GM23338 (cell line): ENCODE data around the gene OR10X1. TPM values are rescaled to one million over a fixed set of nuclear protein-coding genes. Genes with fewer than 3 reads are reported as not detected.

ENCODE experiments used
- ATAC-seq: fragments of 200-7000 bp; cut with Tn5 transposase; 3 replicates; pipeline ENCODE4 v1.9.1; 2020
- DNase-seq: peaks from one replicate; pipeline ENCODE4 v3.0.0-alpha.2; 2015; ENCODE audit warnings: low spot score
- H2AFZ ChIP-seq: fragments of 200-600 bp; sonication (generic); 2 replicates; pipeline ENCODE4 v1.8.0; 2016; ENCODE audit warnings: antibody characterized with exemption, mild to moderate bottlenecking, moderate library complexity
- H3F3A ChIP-seq: fragments of 200-600 bp; sonication (generic); replicated peaks from 2 replicates; pipeline ENCODE4 v1.8.0; 2017; ENCODE audit warnings: antibody characterized with exemption, mixed run types, low read depth
- H3K27ac ChIP-seq: fragments of 200-600 bp; sonication (generic); 2 replicates; pipeline ENCODE4 v1.6.1; 2016; ENCODE audit warnings: low read depth
- H3K27me3 ChIP-seq: fragments of 200-600 bp; sonication (generic); 2 replicates; pipeline ENCODE4 v1.8.0; 2016; ENCODE audit warnings: mild to moderate bottlenecking, mixed run types, moderate library complexity; ENCODE audit not compliant: insufficient read depth
- H3K36me3 ChIP-seq: fragments of 200-600 bp; sonication (generic); 2 replicates; pipeline ENCODE4 v1.8.0; 2016; ENCODE audit warnings: mild to moderate bottlenecking; ENCODE audit not compliant: insufficient read depth
- H3K4me1 ChIP-seq: fragments of 200-600 bp; sonication (generic); 2 replicates; pipeline ENCODE4 v1.8.0; 2016; ENCODE audit warnings: mild to moderate bottlenecking, moderate library complexity; ENCODE audit not compliant: insufficient read depth
- H3K4me2 ChIP-seq: fragments of 200-600 bp; sonication (generic); 2 replicates; pipeline ENCODE4 v1.7.1; 2017; ENCODE audit warnings: mixed run types
- H3K4me3 ChIP-seq: fragments of 200-600 bp; sonication (generic); 2 replicates; pipeline ENCODE4 v1.6.1; 2016; ENCODE audit warnings: mixed run types
- H3K79me2 ChIP-seq: fragments of 200-600 bp; sonication (generic); replicated peaks from 2 replicates; pipeline ENCODE4 v1.8.0; 2017; ENCODE audit warnings: mild to moderate bottlenecking; ENCODE audit not compliant: insufficient read depth
- H3K9me2 ChIP-seq: fragments of 200-600 bp; sonication (generic); 2 replicates; pipeline ENCODE4 v1.8.0; 2017; ENCODE audit not compliant: insufficient read depth
- H4K20me1 ChIP-seq: fragments of 200-600 bp; sonication (generic); replicated peaks from 2 replicates; pipeline ENCODE4 v1.8.0; 2017; ENCODE audit warnings: mild to moderate bottlenecking; ENCODE audit not compliant: insufficient read depth
- H3K27ac Mint-ChIP-seq: 2 replicates; pipeline ENCODE4 v1.8.0; 2020; ENCODE audit warnings: inconsistent platforms, mild to moderate bottlenecking, moderate library complexity, mixed read lengths
- H3K27me3 Mint-ChIP-seq: 3 replicates; pipeline ENCODE4 v1.8.0; 2022; ENCODE audit warnings: low read depth, mild to moderate bottlenecking, moderate library complexity, mixed read lengths, inconsistent platforms; ENCODE audit not compliant: insufficient read depth, poor library complexity
- H3K36me3 Mint-ChIP-seq: 3 replicates; pipeline ENCODE4 v1.8.0; 2021; ENCODE audit warnings: low read depth, mild to moderate bottlenecking, inconsistent platforms, moderate library complexity, mixed read lengths
- H3K4me1 Mint-ChIP-seq: 3 replicates; pipeline ENCODE4 v1.8.0; 2020; ENCODE audit warnings: mild to moderate bottlenecking, inconsistent platforms, mixed read lengths
- H3K4me3 Mint-ChIP-seq: 3 replicates; pipeline ENCODE4 v1.8.0; 2021; ENCODE audit warnings: moderate library complexity, mild to moderate bottlenecking, inconsistent platforms, mixed read lengths
- H3K9me3 Mint-ChIP-seq: 3 replicates; pipeline ENCODE4 v1.8.0; 2020; ENCODE audit warnings: moderate library complexity, mild to moderate bottlenecking, inconsistent platforms, mixed read lengths
- CREB1 ChIP-seq: fragments of 250-450 bp; sonication (Bioruptor Pico); IDR thresholded peaks from 2 replicates; pipeline ENCODE4 v1.5.0; 2020; ENCODE audit warnings: low read depth, mild to moderate bottlenecking, moderate library complexity
- EZH2 ChIP-seq: fragments of 200-600 bp; sonication (generic); IDR thresholded peaks from one replicate; pipeline ENCODE4 v1.8.0; 2017; ENCODE audit warnings: antibody characterized with exemption, mild to moderate bottlenecking, low read depth; ENCODE audit not compliant: unreplicated experiment
- EZH2phosphoT487 ChIP-seq: fragments of 200-600 bp; sonication (generic); IDR thresholded peaks from one replicate; pipeline ENCODE4 v1.8.1; 2018; ENCODE audit warnings: antibody characterized with exemption; ENCODE audit not compliant: unreplicated experiment
- JUNB ChIP-seq: IDR thresholded peaks from one replicate; pipeline ENCODE4 v1.6.1; 2016; ENCODE audit warnings: antibody characterized with exemption; ENCODE audit not compliant: unreplicated experiment
- NANOG ChIP-seq: IDR thresholded peaks from 2 replicates; pipeline ENCODE4 v1.6.1; 2016; ENCODE audit warnings: antibody characterized with exemption, borderline replicate concordance
- POLR2AphosphoS5 ChIP-seq: IDR thresholded peaks from 2 replicates; pipeline ENCODE4 v1.6.1; 2016; ENCODE audit warnings: antibody characterized with exemption, low read depth
- STAT1 ChIP-seq: IDR thresholded peaks from one replicate; pipeline ENCODE4 v1.6.1; 2016; ENCODE audit warnings: antibody characterized with exemption; ENCODE audit not compliant: unreplicated experiment
- ZNF114 ChIP-seq: fragments of 250-450 bp; sonication (Bioruptor Pico); IDR thresholded peaks from 2 replicates; pipeline ENCODE4 v1.5.0; 2020; ENCODE audit warnings: mild to moderate bottlenecking, moderate library complexity
- ZNF331 ChIP-seq: fragments of 250-450 bp; sonication (Bioruptor Pico); IDR thresholded peaks from 2 replicates; pipeline ENCODE4 v1.5.0; 2020; ENCODE audit warnings: low read depth, mild to moderate bottlenecking, moderate library complexity
- polyA plus RNA-seq: library from polyadenylated mRNA; unstranded; fragments of >200 nt; fragmentation: Nextera tagmentation; extraction: Ambion mirVana; gene quantifications from 2 replicates; pipeline ENCODE4 v1.2.1, GENCODE V29; 2016
- total RNA-seq: library from RNA; depleted of rRNA; stranded (reverse); fragments of >200 nt; shearing (Covaris generic); gene quantifications from 2 replicates; pipeline ENCODE4 v1.2.3, GENCODE V29; 2014
- TF ChIP-seq, protein P1 (sequence below), 2 experiments: fragments of 200-600 bp in 1 of 2; sonication (generic) in 1 of 2; conservative IDR thresholded peaks; 2 replicates each; pipeline versions ENCODE4 v1.5.1 to v1.6.1; 2016 to 2017; ENCODE audit warnings: antibody characterized with exemption in 2 of 2, low read depth in 2 of 2, mild to moderate bottlenecking in 2 of 2, moderate library complexity in 1 of 2
- TF ChIP-seq, protein P2 (sequence below): fragments of 250-450 bp; sonication (Bioruptor Pico); IDR thresholded peaks from 2 replicates; pipeline ENCODE4 v1.5.0; 2020; ENCODE audit warnings: mild to moderate bottlenecking, moderate library complexity
- TF ChIP-seq, protein P3 (sequence below): IDR thresholded peaks from 2 replicates; pipeline ENCODE4 v1.6.1; 2016; ENCODE audit warnings: antibody characterized with exemption
- TF ChIP-seq, protein P4 (sequence below): IDR thresholded peaks from one replicate; pipeline ENCODE4 v1.6.1; 2018; ENCODE audit warnings: antibody characterized with exemption; ENCODE audit not compliant: unreplicated experiment

OR10X1 gene
- total and polyA plus RNA-seq, 2 experiments from 2014 or later: not detected

DNA sequence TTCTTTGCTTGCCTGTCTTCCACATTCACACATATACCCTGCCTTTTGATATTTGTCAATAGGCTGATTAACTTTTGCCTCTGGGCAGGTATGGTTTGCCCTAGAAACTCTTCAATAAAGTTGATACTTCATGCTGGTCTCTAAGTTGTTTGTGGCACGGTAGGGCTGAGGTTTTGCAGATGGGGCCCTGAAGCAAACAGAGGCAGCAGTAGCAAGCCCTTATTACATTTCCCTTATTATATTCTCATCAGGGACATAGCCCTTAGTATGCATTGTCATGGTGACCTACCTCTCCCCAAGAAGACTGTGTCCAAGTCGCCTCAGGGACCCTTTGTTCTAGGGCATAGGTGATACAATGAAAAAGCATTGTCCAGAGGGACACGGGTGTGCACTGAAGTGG lies 9.2 kb downstream of the OR10X1 start, which contains the start of gene OR6P1:
Gene OR6P1, minus strand, starts transcription at position 101 of the 400 bp plus-strand sequence. CDS start 6,976 bp downstream, outside the sequence.
- Histone ChIP-seq H3K4me1 (no peaks in the 10 kb centered on the region), H4K20me1 (no peaks in the 10 kb centered on the region), H3K36me3 (no peaks in the 10 kb centered on the region), H2AFZ (peak within 1 kb of the TSS; percentile 70; the same call in 1 of the 2 replicates), H3K4me3 (no peak within 1 kb of the TSS), H3K9me2 (no peaks in the 10 kb centered on the region), H3F3A (no peaks in the 10 kb centered on the region), H3K4me2 (no peak within 1 kb of the TSS), H3K79me2 (no peaks in the 10 kb centered on the region), H3K27me3 (no peaks in the 10 kb centered on the region), H3K27ac (no peak within 1 kb of the TSS)
- 0 out of 2 replicates have a peak within 1 kb of the TSS, but pooled peaks have one; percentile 8 for H3K27ac Mint-ChIP-seq
- H3K4me3 Mint-ChIP-seq: no peak within 1 kb of the TSS
- H3K27me3 Mint-ChIP-seq: peaks cover 2% of the 10 kb centered on the region
- no peaks in the 10 kb centered on the region for H3K36me3 Mint-ChIP-seq
- no peak for DNase-seq
- H3K9me3 Mint-ChIP-seq: no peaks in the 10 kb centered on the region
- TF ChIP-seq ZNF331 (CRISPR knock-in tag) (no peak), CREB1 (CRISPR knock-in tag) (no peak), POLR2AphosphoS5 (no peak), STAT1 (no peak), ZNF114 (CRISPR knock-in tag) (no peak), NANOG (no peak), EZH2phosphoT487 (no peak), EZH2 (no peak), JUNB (no peak)
- TF ChIP-seq, protein P1, sequence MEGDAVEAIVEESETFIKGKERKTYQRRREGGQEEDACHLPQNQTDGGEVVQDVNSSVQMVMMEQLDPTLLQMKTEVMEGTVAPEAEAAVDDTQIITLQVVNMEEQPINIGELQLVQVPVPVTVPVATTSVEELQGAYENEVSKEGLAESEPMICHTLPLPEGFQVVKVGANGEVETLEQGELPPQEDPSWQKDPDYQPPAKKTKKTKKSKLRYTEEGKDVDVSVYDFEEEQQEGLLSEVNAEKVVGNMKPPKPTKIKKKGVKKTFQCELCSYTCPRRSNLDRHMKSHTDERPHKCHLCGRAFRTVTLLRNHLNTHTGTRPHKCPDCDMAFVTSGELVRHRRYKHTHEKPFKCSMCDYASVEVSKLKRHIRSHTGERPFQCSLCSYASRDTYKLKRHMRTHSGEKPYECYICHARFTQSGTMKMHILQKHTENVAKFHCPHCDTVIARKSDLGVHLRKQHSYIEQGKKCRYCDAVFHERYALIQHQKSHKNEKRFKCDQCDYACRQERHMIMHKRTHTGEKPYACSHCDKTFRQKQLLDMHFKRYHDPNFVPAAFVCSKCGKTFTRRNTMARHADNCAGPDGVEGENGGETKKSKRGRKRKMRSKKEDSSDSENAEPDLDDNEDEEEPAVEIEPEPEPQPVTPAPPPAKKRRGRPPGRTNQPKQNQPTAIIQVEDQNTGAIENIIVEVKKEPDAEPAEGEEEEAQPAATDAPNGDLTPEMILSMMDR (conservative IDR thresholded peaks at IDR 0.05; ENCODE audit: low read depth in 2 of 2): no peak
- TF ChIP-seq, protein P2, sequence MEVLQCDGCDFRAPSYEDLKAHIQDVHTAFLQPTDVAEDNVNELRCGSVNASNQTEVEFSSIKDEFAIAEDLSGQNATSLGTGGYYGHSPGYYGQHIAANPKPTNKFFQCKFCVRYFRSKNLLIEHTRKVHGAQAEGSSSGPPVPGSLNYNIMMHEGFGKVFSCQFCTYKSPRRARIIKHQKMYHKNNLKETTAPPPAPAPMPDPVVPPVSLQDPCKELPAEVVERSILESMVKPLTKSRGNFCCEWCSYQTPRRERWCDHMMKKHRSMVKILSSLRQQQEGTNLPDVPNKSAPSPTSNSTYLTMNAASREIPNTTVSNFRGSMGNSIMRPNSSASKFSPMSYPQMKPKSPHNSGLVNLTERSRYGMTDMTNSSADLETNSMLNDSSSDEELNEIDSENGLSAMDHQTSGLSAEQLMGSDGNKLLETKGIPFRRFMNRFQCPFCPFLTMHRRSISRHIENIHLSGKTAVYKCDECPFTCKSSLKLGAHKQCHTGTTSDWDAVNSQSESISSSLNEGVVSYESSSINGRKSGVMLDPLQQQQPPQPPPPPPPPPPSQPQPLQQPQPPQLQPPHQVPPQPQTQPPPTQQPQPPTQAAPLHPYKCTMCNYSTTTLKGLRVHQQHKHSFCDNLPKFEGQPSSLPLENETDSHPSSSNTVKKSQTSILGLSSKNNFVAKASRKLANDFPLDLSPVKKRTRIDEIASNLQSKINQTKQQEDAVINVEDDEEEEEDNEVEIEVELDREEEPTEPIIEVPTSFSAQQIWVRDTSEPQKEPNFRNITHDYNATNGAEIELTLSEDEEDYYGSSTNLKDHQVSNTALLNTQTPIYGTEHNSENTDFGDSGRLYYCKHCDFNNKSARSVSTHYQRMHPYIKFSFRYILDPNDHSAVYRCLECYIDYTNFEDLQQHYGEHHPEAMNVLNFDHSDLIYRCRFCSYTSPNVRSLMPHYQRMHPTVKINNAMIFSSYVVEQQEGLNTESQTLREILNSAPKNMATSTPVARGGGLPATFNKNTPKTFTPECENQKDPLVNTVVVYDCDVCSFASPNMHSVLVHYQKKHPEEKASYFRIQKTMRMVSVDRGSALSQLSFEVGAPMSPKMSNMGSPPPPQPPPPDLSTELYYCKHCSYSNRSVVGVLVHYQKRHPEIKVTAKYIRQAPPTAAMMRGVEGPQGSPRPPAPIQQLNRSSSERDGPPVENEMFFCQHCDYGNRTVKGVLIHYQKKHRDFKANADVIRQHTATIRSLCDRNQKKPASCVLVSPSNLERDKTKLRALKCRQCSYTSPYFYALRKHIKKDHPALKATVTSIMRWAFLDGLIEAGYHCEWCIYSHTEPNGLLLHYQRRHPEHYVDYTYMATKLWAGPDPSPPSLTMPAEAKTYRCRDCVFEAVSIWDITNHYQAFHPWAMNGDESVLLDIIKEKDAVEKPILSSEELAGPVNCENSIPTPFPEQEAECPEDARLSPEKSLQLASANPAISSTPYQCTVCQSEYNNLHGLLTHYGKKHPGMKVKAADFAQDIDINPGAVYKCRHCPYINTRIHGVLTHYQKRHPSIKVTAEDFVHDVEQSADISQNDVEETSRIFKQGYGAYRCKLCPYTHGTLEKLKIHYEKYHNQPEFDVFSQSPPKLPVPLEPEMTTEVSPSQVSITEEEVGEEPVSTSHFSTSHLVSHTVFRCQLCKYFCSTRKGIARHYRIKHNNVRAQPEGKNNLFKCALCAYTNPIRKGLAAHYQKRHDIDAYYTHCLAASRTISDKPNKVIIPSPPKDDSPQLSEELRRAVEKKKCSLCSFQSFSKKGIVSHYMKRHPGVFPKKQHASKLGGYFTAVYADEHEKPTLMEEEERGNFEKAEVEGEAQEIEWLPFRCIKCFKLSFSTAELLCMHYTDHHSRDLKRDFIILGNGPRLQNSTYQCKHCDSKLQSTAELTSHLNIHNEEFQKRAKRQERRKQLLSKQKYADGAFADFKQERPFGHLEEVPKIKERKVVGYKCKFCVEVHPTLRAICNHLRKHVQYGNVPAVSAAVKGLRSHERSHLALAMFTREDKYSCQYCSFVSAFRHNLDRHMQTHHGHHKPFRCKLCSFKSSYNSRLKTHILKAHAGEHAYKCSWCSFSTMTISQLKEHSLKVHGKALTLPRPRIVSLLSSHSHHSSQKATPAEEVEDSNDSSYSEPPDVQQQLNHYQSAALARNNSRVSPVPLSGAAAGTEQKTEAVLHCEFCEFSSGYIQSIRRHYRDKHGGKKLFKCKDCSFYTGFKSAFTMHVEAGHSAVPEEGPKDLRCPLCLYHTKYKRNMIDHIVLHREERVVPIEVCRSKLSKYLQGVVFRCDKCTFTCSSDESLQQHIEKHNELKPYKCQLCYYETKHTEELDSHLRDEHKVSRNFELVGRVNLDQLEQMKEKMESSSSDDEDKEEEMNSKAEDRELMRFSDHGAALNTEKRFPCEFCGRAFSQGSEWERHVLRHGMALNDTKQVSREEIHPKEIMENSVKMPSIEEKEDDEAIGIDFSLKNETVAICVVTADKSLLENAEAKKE (CRISPR knock-in tag): no peak
- TF ChIP-seq, protein P3, sequence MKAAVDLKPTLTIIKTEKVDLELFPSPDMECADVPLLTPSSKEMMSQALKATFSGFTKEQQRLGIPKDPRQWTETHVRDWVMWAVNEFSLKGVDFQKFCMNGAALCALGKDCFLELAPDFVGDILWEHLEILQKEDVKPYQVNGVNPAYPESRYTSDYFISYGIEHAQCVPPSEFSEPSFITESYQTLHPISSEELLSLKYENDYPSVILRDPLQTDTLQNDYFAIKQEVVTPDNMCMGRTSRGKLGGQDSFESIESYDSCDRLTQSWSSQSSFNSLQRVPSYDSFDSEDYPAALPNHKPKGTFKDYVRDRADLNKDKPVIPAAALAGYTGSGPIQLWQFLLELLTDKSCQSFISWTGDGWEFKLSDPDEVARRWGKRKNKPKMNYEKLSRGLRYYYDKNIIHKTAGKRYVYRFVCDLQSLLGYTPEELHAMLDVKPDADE: no peak
- TF ChIP-seq, protein P4, sequence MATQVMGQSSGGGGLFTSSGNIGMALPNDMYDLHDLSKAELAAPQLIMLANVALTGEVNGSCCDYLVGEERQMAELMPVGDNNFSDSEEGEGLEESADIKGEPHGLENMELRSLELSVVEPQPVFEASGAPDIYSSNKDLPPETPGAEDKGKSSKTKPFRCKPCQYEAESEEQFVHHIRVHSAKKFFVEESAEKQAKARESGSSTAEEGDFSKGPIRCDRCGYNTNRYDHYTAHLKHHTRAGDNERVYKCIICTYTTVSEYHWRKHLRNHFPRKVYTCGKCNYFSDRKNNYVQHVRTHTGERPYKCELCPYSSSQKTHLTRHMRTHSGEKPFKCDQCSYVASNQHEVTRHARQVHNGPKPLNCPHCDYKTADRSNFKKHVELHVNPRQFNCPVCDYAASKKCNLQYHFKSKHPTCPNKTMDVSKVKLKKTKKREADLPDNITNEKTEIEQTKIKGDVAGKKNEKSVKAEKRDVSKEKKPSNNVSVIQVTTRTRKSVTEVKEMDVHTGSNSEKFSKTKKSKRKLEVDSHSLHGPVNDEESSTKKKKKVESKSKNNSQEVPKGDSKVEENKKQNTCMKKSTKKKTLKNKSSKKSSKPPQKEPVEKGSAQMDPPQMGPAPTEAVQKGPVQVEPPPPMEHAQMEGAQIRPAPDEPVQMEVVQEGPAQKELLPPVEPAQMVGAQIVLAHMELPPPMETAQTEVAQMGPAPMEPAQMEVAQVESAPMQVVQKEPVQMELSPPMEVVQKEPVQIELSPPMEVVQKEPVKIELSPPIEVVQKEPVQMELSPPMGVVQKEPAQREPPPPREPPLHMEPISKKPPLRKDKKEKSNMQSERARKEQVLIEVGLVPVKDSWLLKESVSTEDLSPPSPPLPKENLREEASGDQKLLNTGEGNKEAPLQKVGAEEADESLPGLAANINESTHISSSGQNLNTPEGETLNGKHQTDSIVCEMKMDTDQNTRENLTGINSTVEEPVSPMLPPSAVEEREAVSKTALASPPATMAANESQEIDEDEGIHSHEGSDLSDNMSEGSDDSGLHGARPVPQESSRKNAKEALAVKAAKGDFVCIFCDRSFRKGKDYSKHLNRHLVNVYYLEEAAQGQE: no peak
- H3K4me1 Mint-ChIP-seq: no peaks in the 10 kb centered on the region
- ATAC-seq: no peak
